Islet precursor cell (in vitro differentiated cells): Measurements from ENCODE around the gene HCRT.
A peak's percentile ranks its signal among the peaks of the same experiment; 100 is the strongest.
"Not testable (repeated sequence)": the region's sequence is repeated elsewhere in the genome, so short reads cannot be mapped to it uniquely, and the experiment has no call there.

Source experiments
- DNase-seq: peaks from one replicate; pipeline ENCODE4 v3.0.0-alpha.2; 2018

The HCRT gene

GRCh38 chr17:42197564-42198156 lies 12.4 kb upstream of the HCRT start:
- DNase-seq = no peak

DNA sequence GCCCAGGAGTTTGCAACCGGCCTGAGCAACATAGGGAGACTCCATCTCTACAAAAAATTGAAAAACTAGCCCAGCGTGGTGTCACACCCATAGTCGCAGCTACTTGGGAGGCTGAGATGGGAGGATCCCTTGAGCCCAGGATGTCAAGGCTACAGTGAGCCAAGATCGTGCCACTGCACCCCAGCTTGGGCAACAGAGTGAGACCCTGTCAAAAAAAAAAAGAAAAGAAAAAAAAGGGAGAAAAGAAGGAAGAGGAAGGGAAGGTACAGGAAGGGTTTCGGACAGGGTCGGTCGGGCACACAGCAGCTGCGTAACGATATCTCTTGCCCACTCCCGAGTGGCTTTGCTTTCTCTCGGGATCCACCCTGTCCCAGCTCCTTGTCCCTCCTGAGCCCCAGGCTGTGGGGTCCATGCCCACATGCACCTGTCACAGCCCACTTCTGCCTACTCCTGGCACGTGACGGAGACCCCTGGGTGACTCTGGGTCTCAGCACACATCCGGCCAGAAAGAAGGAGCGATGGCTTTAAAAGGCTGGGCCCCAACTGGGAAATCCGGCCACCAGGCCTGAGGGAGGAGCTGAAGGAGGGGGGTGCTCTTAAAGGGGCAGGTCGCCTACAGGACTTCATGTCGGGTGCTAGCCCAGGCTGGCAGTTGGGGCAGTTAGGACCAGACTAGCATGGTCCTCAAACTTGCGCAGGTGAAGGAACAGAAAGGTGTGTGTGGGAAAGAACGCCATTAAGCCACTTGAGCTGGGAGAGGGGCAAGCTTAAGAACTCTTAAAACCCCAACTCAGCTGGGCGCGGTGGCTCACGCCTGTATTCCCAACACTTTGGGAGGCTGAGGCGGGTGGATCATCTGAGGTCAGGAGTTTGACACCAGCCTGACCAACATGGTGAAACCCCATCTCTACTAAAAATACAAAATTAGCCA lies 9.0 kb upstream of the HCRT start, which contains the start of gene GHDC:
Gene GHDC, minus strand, starts transcription at position 526 of the 931 bp plus-strand sequence. CDS start 913 bp downstream, outside the sequence.
- DNase-seq = peak; percentile 78

- no peak for DNase-seq
These were observed 8.1 kb upstream of the HCRT start for GRCh38 chr17:42193216-42193968.

GRCh38 chr17:42192189-42193126 lies 7.2 kb upstream of the HCRT start:
- DNase-seq = peak; percentile 54

GRCh38 chr17:42191275-42191608 lies 6.0 kb upstream of the HCRT start:
- no peak for DNase-seq

DNA sequence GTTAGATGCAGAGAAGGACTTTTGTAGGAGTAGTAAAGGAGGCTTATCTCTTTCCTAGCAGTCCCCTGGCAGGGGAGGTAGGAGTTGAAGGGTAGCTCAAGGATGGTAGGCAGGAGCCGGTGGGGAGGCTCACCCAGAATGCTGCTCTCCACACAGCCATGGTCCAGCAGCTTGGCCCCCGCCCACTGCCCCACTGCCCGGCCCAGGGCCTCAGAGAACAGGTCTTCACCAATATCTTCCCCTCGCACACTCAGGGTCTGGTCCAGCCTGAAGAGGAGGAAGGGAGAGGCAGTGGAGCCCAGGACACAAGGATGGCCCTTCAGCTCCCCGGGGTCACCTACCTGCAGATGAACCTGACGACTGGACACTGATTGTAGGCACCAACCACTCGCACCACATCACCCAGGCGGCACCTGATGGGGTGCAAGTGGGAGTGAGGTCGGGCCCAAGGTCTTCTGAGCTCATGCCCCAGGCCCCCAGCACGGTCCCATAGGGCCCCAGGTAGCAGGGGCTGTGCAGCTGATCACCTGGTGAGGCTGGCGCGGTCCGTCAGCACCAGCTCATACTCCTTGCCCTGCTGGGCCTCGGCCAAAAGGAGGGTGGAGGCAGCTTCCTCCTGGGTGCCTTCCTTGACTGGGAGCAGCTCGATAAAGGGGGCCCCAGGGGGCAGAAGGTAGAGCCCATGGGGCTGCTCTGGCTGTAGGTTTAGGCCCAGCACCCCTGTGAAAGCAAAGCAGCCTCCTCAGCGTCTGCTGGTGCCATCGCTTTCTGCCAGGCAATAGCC lies 5.4 kb upstream of the HCRT start:
- peak; percentile 59 for DNase-seq

- peak; percentile 52 for DNase-seq
These were observed 4.4 kb upstream of the HCRT start for GRCh38 chr17:42189651-42189965.

- DNase-seq = no peak
These were observed 3.7 kb upstream of the HCRT start for GRCh38 chr17:42188749-42189650.

DNA sequence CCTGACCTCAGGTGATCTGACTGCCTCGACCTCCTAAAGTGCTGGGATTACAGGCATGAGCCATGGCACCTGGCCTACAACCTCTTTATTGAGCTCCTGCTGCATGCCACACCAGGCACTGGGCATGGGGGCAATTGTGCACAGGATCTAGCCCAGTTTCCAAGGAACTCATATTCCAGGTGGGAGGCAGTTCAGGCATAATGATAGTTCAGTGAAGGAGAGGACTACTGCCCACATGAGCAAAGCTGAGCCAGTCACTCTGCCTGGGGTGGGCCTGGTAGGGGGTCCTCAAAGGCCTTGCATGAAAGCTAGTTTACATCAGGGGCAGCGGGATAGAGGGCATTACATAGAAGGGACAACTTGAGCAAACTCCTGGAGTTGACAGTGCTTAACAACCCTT lies 2.6 kb upstream of the HCRT start:
- DNase-seq = no peak

- DNase-seq = not testable (repeated sequence)
These were observed 939 bp upstream of the HCRT start for GRCh38 chr17:42186191-42186590.

GRCh38 chr17:42185621-42185930 lies 324 bp upstream of the HCRT start:
- no peak for DNase-seq

DNA sequence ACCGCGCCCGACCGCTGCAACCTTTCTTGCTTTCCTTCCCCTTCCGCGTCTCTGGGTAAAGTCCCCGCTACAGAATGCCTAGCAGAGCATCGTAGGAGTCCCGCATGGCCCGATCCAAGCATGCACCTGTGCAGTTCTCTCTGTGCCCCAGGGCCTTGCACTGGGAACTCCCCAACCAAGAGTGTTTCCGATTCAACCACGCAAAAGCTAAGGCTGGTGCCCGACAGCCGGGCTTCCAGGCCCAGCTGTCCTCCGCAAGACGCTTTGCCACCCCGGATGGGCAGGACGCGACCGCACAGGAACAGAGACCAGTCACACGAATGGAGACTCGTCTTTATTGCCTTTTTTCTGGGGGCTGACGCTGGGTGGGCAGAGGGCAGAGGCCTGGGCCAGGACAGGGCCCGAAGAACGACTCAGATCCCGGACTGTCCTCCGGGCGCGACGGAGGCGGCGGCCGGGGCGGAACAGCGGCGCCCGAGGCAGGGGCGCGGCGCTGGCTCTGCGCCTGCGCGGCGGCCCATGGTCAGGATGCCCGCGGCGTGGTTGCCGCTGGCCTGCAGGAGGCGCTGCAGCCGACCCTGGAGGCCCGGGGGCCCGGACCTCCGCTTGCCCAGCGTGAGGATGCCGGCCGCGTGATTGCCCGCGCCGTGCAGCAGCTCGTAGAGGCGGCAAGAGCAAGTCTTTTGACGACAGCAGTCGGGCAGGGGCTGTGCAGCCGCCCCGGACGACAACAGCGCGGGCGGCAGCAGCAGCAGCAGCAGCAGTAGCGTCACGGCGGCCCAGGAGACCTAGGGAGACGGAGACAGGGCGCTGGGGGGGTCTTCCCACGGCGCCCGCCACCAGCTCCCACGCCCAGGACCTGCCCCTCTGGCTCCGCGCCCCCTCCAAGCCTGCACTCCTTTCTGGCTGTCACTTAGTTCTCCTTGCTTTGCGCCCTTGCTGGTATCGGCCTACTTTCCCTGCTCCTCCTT lies 1.2 kb downstream of the HCRT start:
- DNase-seq = peak; percentile 90

DNA sequence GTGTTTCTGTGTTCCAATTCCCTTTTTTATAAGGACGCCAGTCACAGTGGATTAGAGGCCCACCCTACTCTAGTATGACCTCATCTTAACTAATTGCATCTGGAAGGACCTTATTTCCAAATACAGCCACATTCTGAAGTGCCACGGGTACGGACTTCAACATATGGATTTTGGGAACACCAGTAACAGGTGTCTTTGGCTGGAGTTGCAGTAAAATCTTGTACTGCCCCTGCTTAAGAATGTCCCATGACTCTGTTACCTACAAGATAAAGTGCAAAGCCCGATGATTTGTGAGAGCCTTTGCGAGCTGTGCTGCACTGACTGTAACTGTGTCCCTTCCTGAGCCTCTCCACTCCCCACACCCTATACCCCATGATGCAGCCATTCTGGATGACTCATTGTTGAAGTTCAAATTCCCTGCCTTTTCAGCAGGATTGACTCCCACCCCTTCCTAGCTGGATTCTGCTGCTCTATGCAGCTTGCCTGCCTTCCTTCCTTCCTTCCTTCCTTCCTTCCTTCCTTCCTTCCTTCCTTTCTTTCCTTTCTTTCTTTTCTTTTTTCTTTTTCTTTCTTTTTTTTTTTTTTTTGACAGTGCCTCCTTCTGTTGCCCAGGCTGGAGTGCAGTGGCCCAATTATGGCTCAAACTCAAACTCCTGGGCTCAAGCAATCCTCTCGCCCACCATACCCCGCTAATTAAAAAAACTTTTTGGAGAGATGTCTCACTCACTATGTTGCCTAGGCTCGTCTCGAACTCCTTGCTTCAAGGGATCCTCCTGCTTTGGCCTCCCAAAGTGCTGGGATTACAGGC lies 2.1 kb downstream of the HCRT start:
- DNase-seq = no peak

GRCh38 chr17:42181851-42182207 lies 3.4 kb downstream of the HCRT start:
- DNase-seq = no peak

GRCh38 chr17:42180922-42181850 lies 4.1 kb downstream of the HCRT start, which contains the start of gene KCNH4:
Gene KCNH4, minus strand, starts transcription at chr17:42181142. Its CDS starts 197 bp downstream, at chr17:42180945.
- no peak for DNase-seq

GRCh38 chr17:42180411-42180921 lies 4.8 kb downstream of the HCRT start:
- DNase-seq = no peak

DNA sequence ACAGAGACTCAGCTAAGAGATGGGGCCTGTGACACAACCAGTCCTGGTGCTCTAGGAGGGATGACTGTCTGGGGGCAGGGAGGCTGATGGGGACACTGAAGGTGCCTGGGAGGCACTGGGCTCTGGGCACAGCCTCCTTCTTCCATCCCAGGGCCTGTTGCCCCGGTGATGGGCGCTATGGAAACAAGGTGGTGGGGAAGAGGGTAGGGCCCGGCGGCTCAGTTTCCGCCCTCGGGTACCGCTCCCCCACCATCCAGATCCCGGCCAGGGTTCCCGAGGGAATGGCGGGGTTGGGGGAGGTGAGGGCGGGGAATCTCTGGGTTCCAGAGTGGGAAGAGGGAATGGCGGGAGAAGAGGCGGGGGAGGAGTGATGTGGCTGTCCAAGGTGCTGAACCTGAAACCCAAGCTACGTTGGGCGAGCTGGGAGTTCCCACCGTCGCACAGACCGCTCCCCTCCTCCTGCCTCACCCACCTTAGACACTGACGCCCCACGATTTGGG lies 5.3 kb downstream of the HCRT start:
- peak; percentile 85 for DNase-seq
